Tibial nerve (tissue), 4 donors: Measurements from ENCODE around the gene DMBT1. TPM values are rescaled to one million over a fixed set of nuclear protein-coding genes. Genes with fewer than 3 reads are reported as not detected.

Experiments used
- DNase-seq, 2 donors: peaks; one replicate each; pipeline ENCODE4 v3.0.0-alpha.2; 2019; ENCODE audit warnings: low spot score in 2 of 2
- H3K27ac ChIP-seq, 4 donors: fragments of 200-600 bp; sonication (generic) in 3 of 4; one replicate each; pipeline ENCODE4 v1.5.1; 2017 to 2019; ENCODE audit warnings: mild to moderate bottlenecking in 1 of 4
- H3K27me3 ChIP-seq, 2 donors: fragments of 200-600 bp; sonication (generic) in 1 of 2; one replicate each; pipeline versions ENCODE4 v1.5.1 to v1.6.0; 2017 to 2019
- H3K36me3 ChIP-seq, 3 donors: fragments of 200-600 bp; sonication (generic); one replicate each; pipeline ENCODE4 v1.5.1; 2018 to 2019
- H3K4me1 ChIP-seq, 4 donors: fragments of 200-600 bp; sonication (generic) in 3 of 4; one replicate each; pipeline ENCODE4 v1.5.1; 2017 to 2019
- H3K4me3 ChIP-seq, 4 donors: fragments of 200-600 bp; sonication (generic) in 3 of 4; one replicate each; pipeline ENCODE4 v1.5.1; 2017 to 2019; ENCODE audit warnings: mild to moderate bottlenecking in 1 of 4, moderate library complexity in 1 of 4
- H3K9me3 ChIP-seq, 4 donors: fragments of 200-600 bp; sonication (generic) in 3 of 4; one replicate each; pipeline ENCODE4 v1.5.1; 2017 to 2019
- EP300 ChIP-seq, 2 donors: sonication (generic); formaldehyde crosslinking; IDR thresholded peaks; one replicate each; pipeline ENCODE4 v1.6.1; 2017; ENCODE audit warnings: antibody characterized with exemption in 2 of 2, mild to moderate bottlenecking in 1 of 2
- POLR2A ChIP-seq, 2 donors: fragments of 450-650 bp; IDR thresholded peaks; one replicate each; pipeline ENCODE4 v1.6.1; 2017; ENCODE audit warnings: antibody characterized with exemption in 2 of 2, mild to moderate bottlenecking in 2 of 2, moderate library complexity in 2 of 2
- WGBS, 2 donors: methylation state at CpG; one replicate each; pipeline ENCODE4 v1.1.5; 2018; 5-methylcytosine and 5-hydroxymethylcytosine counted together
- total RNA-seq, 4 donors: library from RNA; depleted of rRNA; stranded (reverse); fragments of >200 nt; gene quantifications; one replicate each; pipeline ENCODE4 v1.1.0, GENCODE V29; 2016
- TF ChIP-seq, protein P1 (sequence below), 5 experiments: fragments of 200-600 bp in 3 of 5; fragments of 450-650 bp in 2 of 5; sonication (generic) in 3 of 5; IDR thresholded peaks; one replicate each; pipeline ENCODE4 v1.5.1; 2016 to 2019; ENCODE audit warnings: antibody characterized with exemption in 5 of 5, mild to moderate bottlenecking in 3 of 5, moderate library complexity in 2 of 5

The DMBT1 gene
- total RNA-seq, 4 donors from 2014 or later, result not detected

GRCh38 chr10:122655524-122656307 is 95.2 kb downstream of the DMBT1 start:
- H3K4me3 ChIP-seq, result no peak overlapping the region
- H3K36me3 ChIP-seq, result no peaks in the 10 kb centered on the region
- peak in 1 of 2 donors; percentile 19 for DNase-seq
- WGBS, 2 donors, result 81 to 82% methylated on average over 9 of the region's 9 CpGs
- H3K9me3 ChIP-seq, result no peaks in the 10 kb centered on the region
- H3K4me1 ChIP-seq, result no peaks in the 10 kb centered on the region
- no peaks in the 10 kb centered on the region for H3K27me3 ChIP-seq
- TF ChIP-seq, protein P1, sequence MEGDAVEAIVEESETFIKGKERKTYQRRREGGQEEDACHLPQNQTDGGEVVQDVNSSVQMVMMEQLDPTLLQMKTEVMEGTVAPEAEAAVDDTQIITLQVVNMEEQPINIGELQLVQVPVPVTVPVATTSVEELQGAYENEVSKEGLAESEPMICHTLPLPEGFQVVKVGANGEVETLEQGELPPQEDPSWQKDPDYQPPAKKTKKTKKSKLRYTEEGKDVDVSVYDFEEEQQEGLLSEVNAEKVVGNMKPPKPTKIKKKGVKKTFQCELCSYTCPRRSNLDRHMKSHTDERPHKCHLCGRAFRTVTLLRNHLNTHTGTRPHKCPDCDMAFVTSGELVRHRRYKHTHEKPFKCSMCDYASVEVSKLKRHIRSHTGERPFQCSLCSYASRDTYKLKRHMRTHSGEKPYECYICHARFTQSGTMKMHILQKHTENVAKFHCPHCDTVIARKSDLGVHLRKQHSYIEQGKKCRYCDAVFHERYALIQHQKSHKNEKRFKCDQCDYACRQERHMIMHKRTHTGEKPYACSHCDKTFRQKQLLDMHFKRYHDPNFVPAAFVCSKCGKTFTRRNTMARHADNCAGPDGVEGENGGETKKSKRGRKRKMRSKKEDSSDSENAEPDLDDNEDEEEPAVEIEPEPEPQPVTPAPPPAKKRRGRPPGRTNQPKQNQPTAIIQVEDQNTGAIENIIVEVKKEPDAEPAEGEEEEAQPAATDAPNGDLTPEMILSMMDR (IDR thresholded peaks at IDR 0.05), result no peak
- no peak for TF ChIP-seq EP300 (IDR thresholded peaks at IDR 0.05)
- TF ChIP-seq POLR2A (IDR thresholded peaks at IDR 0.05), result no peak
- no peak overlapping the region for H3K27ac ChIP-seq

GRCh38 chr10:122656308-122656705 is 95.8 kb downstream of the DMBT1 start:
- Histone ChIP-seq H3K4me1 (no peaks in the 10 kb centered on the region), H3K9me3 (no peaks in the 10 kb centered on the region), H3K27ac (no peak overlapping the region), H3K36me3 (no peaks in the 10 kb centered on the region), H3K4me3 (no peak overlapping the region), H3K27me3 (no peaks in the 10 kb centered on the region)
- TF ChIP-seq POLR2A (IDR thresholded peaks at IDR 0.05) (no peak), EP300 (IDR thresholded peaks at IDR 0.05) (no peak)
- TF ChIP-seq, protein P1 (IDR thresholded peaks at IDR 0.05), result no peak
- 47 to 48% methylated on average over 2 of the region's 2 CpGs for WGBS, 2 donors
- no peak for DNase-seq

- no peaks in the 10 kb centered on the region for H3K36me3 ChIP-seq
- no peaks in the 10 kb centered on the region for H3K27me3 ChIP-seq
- TF ChIP-seq POLR2A (IDR thresholded peaks at IDR 0.05) (no peak), EP300 (IDR thresholded peaks at IDR 0.05) (no peak)
- TF ChIP-seq, protein P1 (IDR thresholded peaks at IDR 0.05), result no peak
- WGBS, 2 donors, result 70 to 89% methylated on average over 5 of the region's 5 CpGs
- H3K4me3 ChIP-seq, result no peak overlapping the region
- H3K27ac ChIP-seq, result no peak overlapping the region
- H3K4me1 ChIP-seq, result no peaks in the 10 kb centered on the region
- no peaks in the 10 kb centered on the region for H3K9me3 ChIP-seq
- no peak for DNase-seq
Measured at GRCh38 chr10:122656741-122657140, 96.2 kb downstream of the DMBT1 start.

DNA sequence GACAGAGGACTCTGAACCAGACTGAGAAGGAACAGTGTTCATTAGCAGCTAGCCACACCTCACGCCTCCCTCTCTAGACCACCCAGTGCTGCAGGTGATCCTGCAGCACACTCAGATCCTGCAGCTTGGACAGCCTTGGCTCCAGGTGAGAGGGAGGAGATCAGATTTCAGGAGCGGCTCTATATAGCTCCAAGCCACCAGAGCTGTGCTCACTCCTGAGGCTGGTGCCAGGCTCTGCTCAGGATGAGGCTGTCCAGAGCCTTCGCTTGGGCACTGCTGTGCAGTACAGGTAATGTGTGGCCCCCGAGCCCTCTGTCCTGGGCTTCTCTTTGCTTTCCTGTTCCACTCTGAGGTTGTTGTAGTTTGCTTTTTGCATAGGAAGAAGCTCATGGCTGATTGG is 96.7 kb downstream of the DMBT1 start:
- Histone ChIP-seq H3K27ac (no peak overlapping the region), H3K4me1 (no peaks in the 10 kb centered on the region), H3K4me3 (no peak overlapping the region), H3K9me3 (no peaks in the 10 kb centered on the region), H3K27me3 (no peaks in the 10 kb centered on the region), H3K36me3 (no peaks in the 10 kb centered on the region)
- TF ChIP-seq, protein P1 (IDR thresholded peaks at IDR 0.05), result no peak
- TF ChIP-seq EP300 (IDR thresholded peaks at IDR 0.05) (no peak), POLR2A (IDR thresholded peaks at IDR 0.05) (no peak)
- WGBS, 2 donors, result 69 to 72% methylated on average over 4 of the region's 4 CpGs
- no peak for DNase-seq

DNA sequence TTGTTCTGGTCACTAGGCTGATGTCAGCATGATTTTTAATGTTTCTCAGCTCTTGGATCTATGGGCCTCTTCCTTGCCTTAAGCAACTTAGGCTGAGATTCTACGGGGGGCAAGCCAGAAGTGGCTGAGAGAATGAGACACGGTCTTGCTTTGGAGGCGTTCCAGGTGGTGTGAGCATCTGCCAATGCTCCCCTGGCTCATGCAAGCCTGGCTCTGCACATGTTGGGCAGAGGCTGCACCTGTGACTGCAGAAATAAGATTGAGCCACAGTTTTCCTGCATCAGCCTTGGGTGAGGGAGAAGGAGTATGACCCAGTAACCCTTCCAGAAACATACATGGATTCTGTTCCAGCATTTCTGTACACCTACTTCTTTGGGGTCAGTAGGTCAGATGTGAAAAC is 97.2 kb downstream of the DMBT1 start:
- no peak for DNase-seq
- Histone ChIP-seq H3K4me1 (no peaks in the 10 kb centered on the region), H3K36me3 (no peaks in the 10 kb centered on the region), H3K27ac (no peak overlapping the region), H3K27me3 (no peaks in the 10 kb centered on the region), H3K9me3 (no peaks in the 10 kb centered on the region), H3K4me3 (no peak overlapping the region)
- 29 to 50% methylated on average over 2 to 3 of the region's 3 CpGs for WGBS, 2 donors
- TF ChIP-seq POLR2A (IDR thresholded peaks at IDR 0.05), result no peak
- TF ChIP-seq, protein P1 (IDR thresholded peaks at IDR 0.05), result no peak
- TF ChIP-seq EP300 (IDR thresholded peaks at IDR 0.05), result no peak
